Karpas-422 (cell line): Measurements from ENCODE around the gene SH3BP5L. TPM values are rescaled to one million over a fixed set of nuclear protein-coding genes. Genes with fewer than 3 reads are reported as not detected.
A peak's percentile ranks its signal among the peaks of the same experiment; 100 is the strongest.

ENCODE experiments used
- DNase-seq: peaks from one replicate; pipeline ENCODE4 v3.0.0-alpha.2; 2015
- H2AFZ ChIP-seq: fragments of 200-600 bp; sonication (generic); 2 replicates; pipeline ENCODE4 v1.6.1; 2014; ENCODE audit warnings: antibody characterized with exemption, low read length, mixed read lengths
- H3K27ac ChIP-seq: fragments of 200-600 bp; sonication (generic); 2 replicates; pipeline ENCODE4 v1.5.1; 2014; ENCODE audit warnings: mild to moderate bottlenecking, low read length, moderate library complexity
- H3K27me3 ChIP-seq: fragments of 200-600 bp; sonication (generic); 2 replicates; pipeline ENCODE4 v1.6.1; 2014; ENCODE audit warnings: low read length, mixed read lengths
- H3K36me3 ChIP-seq: fragments of 200-600 bp; sonication (generic); 2 replicates; pipeline ENCODE4 v1.6.1; 2014; ENCODE audit warnings: low read length, mixed read lengths; ENCODE audit not compliant: insufficient read depth
- H3K4me1 ChIP-seq: fragments of 200-600 bp; sonication (generic); 2 replicates; pipeline ENCODE4 v1.6.1; 2014; ENCODE audit warnings: mild to moderate bottlenecking, low read length, mixed read lengths
- H3K4me2 ChIP-seq: fragments of 200-600 bp; sonication (generic); 2 replicates; pipeline ENCODE4 v1.6.1; 2014; ENCODE audit warnings: low read length, low read depth, mild to moderate bottlenecking; ENCODE audit not compliant: poor library complexity, severe bottlenecking
- H3K4me3 ChIP-seq: fragments of 200-600 bp; sonication (generic); 2 replicates; pipeline ENCODE4 v1.5.1; 2014; ENCODE audit warnings: mild to moderate bottlenecking, antibody characterized with exemption, low read length, mixed read lengths
- H3K79me2 ChIP-seq: fragments of 200-600 bp; sonication (generic); 2 replicates; pipeline ENCODE4 v1.6.1; 2014; ENCODE audit warnings: mild to moderate bottlenecking, low read length, mixed read lengths
- H3K9ac ChIP-seq: fragments of 200-600 bp; sonication (generic); 2 replicates; pipeline ENCODE4 v1.6.0; 2014; ENCODE audit warnings: low read length
- H3K9me2 ChIP-seq: fragments of 200-600 bp; sonication (generic), shearing (Covaris generic); replicated peaks from 2 replicates; pipeline ENCODE4 v1.6.0; 2014; ENCODE audit warnings: mild to moderate bottlenecking, low read length, moderate library complexity; ENCODE audit not compliant: insufficient read depth
- H3K9me3 ChIP-seq: fragments of 300-700, 200-600 bp; sonication (generic); 2 replicates; pipeline ENCODE4 v1.6.1; 2014; ENCODE audit warnings: low read length, mixed read lengths
- H4K20me1 ChIP-seq: fragments of 200-600 bp; sonication (generic); 2 replicates; pipeline ENCODE4 v1.6.1; 2014; ENCODE audit warnings: mild to moderate bottlenecking, antibody characterized with exemption, low read length, low read depth; ENCODE audit not compliant: insufficient read depth
- total RNA-seq: library from RNA; depleted of rRNA; stranded (reverse); fragments of >200 nt; shearing (Covaris generic); gene quantifications from 2 replicates; pipeline ENCODE4 v1.2.3, GENCODE V29; 2014; ENCODE audit warnings: low replicate concordance

SH3BP5L gene
- total RNA-seq, 1 experiment from 2014 or later: 14.6 TPM

GRCh38 chr1:248813546-248813945 lies 12.2 kb downstream of the SH3BP5L start:
- H3K79me2 ChIP-seq: peaks cover 5% of the 10 kb centered on the region
- peaks cover 7% of the 10 kb centered on the region; the same call in 1 of the 2 replicates for H3K36me3 ChIP-seq
- H3K4me2 ChIP-seq: no peak overlapping the region

GRCh38 chr1:248812736-248813425 lies 12.8 kb downstream of the SH3BP5L start:
- Histone ChIP-seq H3K4me3 (no peak overlapping the region), H3K36me3 (peaks cover 7% of the 10 kb centered on the region; the same call in 1 of the 2 replicates), H3K9me2 (no peaks in the 10 kb centered on the region), H3K27ac (no peak overlapping the region), H2AFZ (no peak overlapping the region), H4K20me1 (no peaks in the 10 kb centered on the region), H3K4me2 (no peak overlapping the region), H3K79me2 (no peaks in the 10 kb centered on the region), H3K27me3 (no peaks in the 10 kb centered on the region), H3K9ac (no peak overlapping the region), H3K9me3 (no peaks in the 10 kb centered on the region), H3K4me1 (peaks cover 11% of the 10 kb centered on the region)
- no peak for DNase-seq

More at GRCh38 chr1:248813546-248813945, 12.2 kb downstream of the SH3BP5L start:
- H3K27ac ChIP-seq: no peak overlapping the region
- no peaks in the 10 kb centered on the region for H4K20me1 ChIP-seq
- no peak for DNase-seq
- H3K4me3 ChIP-seq: no peak overlapping the region
- peaks cover 11% of the 10 kb centered on the region for H3K4me1 ChIP-seq
- H3K9me2 ChIP-seq: no peaks in the 10 kb centered on the region
- H3K9ac ChIP-seq: no peak overlapping the region
- no peaks in the 10 kb centered on the region for H3K27me3 ChIP-seq
- H3K9me3 ChIP-seq: no peaks in the 10 kb centered on the region
- H2AFZ ChIP-seq: no peak overlapping the region

GRCh38 chr1:248811514-248812490 lies 13.9 kb downstream of the SH3BP5L start:
- Histone ChIP-seq H3K79me2 (no peaks in the 10 kb centered on the region), H2AFZ (no peak overlapping the region), H3K9me2 (no peaks in the 10 kb centered on the region), H3K4me3 (no peak overlapping the region), H3K4me1 (peaks cover 13% of the 10 kb centered on the region), H3K27me3 (no peaks in the 10 kb centered on the region), H3K36me3 (peaks cover 7% of the 10 kb centered on the region; the same call in 1 of the 2 replicates), H4K20me1 (no peaks in the 10 kb centered on the region), H3K9ac (no peak overlapping the region), H3K9me3 (no peaks in the 10 kb centered on the region), H3K4me2 (no peak overlapping the region), H3K27ac (no peak overlapping the region)
- peak; percentile 61 for DNase-seq

- Histone ChIP-seq H3K9me2 (no peaks in the 10 kb centered on the region), H3K9me3 (no peaks in the 10 kb centered on the region), H4K20me1 (no peaks in the 10 kb centered on the region), H3K4me2 (no peak overlapping the region), H3K79me2 (no peaks in the 10 kb centered on the region), H3K27ac (no peak overlapping the region), H3K36me3 (peaks cover 3% of the 10 kb centered on the region; the same call in 1 of the 2 replicates), H3K9ac (no peak overlapping the region), H3K4me3 (no peak overlapping the region), H3K27me3 (no peaks in the 10 kb centered on the region), H2AFZ (no peak overlapping the region), H3K4me1 (peaks cover 22% of the 10 kb centered on the region)
- no peak for DNase-seq
Measured at GRCh38 chr1:248810727-248811513, 14.8 kb downstream of the SH3BP5L start.

- Histone ChIP-seq H3K36me3 (no peaks in the 10 kb centered on the region), H4K20me1 (no peaks in the 10 kb centered on the region), H3K9ac (no peak overlapping the region), H3K9me3 (no peaks in the 10 kb centered on the region), H3K4me1 (peaks cover 30% of the 10 kb centered on the region), H3K79me2 (no peaks in the 10 kb centered on the region), H3K4me3 (no peak overlapping the region), H3K27ac (no peak overlapping the region), H3K27me3 (no peaks in the 10 kb centered on the region), H3K4me2 (no peak overlapping the region), H3K9me2 (no peaks in the 10 kb centered on the region), H2AFZ (no peak overlapping the region)
- DNase-seq: no peak
Measured at GRCh38 chr1:248810000-248810726, 15.6 kb downstream of the SH3BP5L start.

DNA sequence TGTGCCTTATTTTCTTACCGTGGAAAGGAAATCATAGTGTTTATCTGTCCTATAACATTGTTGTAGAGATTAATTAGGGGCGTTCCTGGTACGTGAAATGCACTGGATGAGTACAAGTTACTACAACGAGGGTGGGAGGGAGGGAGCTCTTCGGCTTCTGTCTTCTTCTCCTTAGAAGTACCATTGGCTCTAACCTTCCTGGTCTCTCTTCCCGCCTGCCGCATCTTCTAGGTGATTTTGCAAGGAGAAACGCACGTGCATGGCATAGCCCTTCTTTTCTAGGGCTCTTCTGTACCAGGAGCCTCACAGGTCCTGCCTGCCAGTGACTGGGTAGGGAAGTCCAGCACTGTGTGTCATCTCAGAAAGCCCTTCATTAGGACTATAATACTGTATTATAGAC lies 16.8 kb downstream of the SH3BP5L start:
- Histone ChIP-seq H4K20me1 (no peaks in the 10 kb centered on the region), H3K4me1 (peaks cover 32% of the 10 kb centered on the region), H3K27me3 (no peaks in the 10 kb centered on the region), H3K27ac (no peak overlapping the region), H2AFZ (no peak overlapping the region), H3K9ac (no peak overlapping the region), H3K9me2 (no peaks in the 10 kb centered on the region), H3K36me3 (no peaks in the 10 kb centered on the region), H3K9me3 (no peaks in the 10 kb centered on the region), H3K4me2 (no peak overlapping the region), H3K4me3 (no peak overlapping the region), H3K79me2 (no peaks in the 10 kb centered on the region)
- DNase-seq: no peak

GRCh38 chr1:248807067-248807737 lies 18.5 kb downstream of the SH3BP5L start:
- H3K4me2 ChIP-seq: no peak overlapping the region

More at GRCh38 chr1:248807067-248807737, 18.5 kb downstream of the SH3BP5L start:
- H3K79me2 ChIP-seq: no peaks in the 10 kb centered on the region
- no peaks in the 10 kb centered on the region for H3K9me3 ChIP-seq
- no peaks in the 10 kb centered on the region for H3K27me3 ChIP-seq
- H2AFZ ChIP-seq: no peak overlapping the region
- H3K4me3 ChIP-seq: no peak overlapping the region
- no peaks in the 10 kb centered on the region for H3K36me3 ChIP-seq
- no peak overlapping the region for H3K9ac ChIP-seq
- H3K27ac ChIP-seq: no peak overlapping the region
- no peaks in the 10 kb centered on the region for H3K9me2 ChIP-seq
- H3K4me1 ChIP-seq: peaks cover 30% of the 10 kb centered on the region
- DNase-seq: peak; percentile 85
- no peaks in the 10 kb centered on the region for H4K20me1 ChIP-seq
